Stimulated activated CD4-positive, alpha-beta T cell treated with anti-CD3 and anti-CD28 coated beads, TNF-alpha, amount 100 ng/mL, for 1 hour (primary cell): ENCODE results near the gene SNAP23.

Experiments used
- DNase-seq, 3 donors: peaks; one replicate each; pipeline ENCODE4 v3.0.0-alpha.2; 2020; ENCODE audit warnings: low read depth in 3 of 3, low spot score in 1 of 3

The SNAP23 gene

GRCh38 chr15:42495361-42496212 is at the start of gene SNAP23:
Gene SNAP23 (plus strand): TSS chr15:42495634. CDS start chr15:42511847, 16,213 bp downstream.
- DNase-seq, result peak; percentile 35 to 62 (median 61)

- no peak for DNase-seq
These were observed 47.8 kb upstream of the SNAP23 start for GRCh38 chr15:42447599-42447998.

GRCh38 chr15:42448281-42448680 is 47.2 kb upstream of the SNAP23 start:
- no peak for DNase-seq

GRCh38 chr15:42449770-42450424 is 45.5 kb upstream of the SNAP23 start:
- no peak for DNase-seq

GRCh38 chr15:42450425-42450790 is 45.0 kb upstream of the SNAP23 start:
- no peak for DNase-seq

- no peak for DNase-seq
These were observed 41.6 kb upstream of the SNAP23 start for GRCh38 chr15:42453826-42454225.

GRCh38 chr15:42456531-42456930 is 38.9 kb upstream of the SNAP23 start:
- no peak for DNase-seq

- no peak for DNase-seq
These were observed 38.5 kb upstream of the SNAP23 start for GRCh38 chr15:42456971-42457370.

GRCh38 chr15:42457445-42458442 is 37.7 kb upstream of the SNAP23 start:
- no peak for DNase-seq

- DNase-seq, result no peak
These were observed 34.2 kb upstream of the SNAP23 start for GRCh38 chr15:42461261-42461660.

GRCh38 chr15:42465520-42466259 is 29.7 kb upstream of the SNAP23 start:
- no peak for DNase-seq

GRCh38 chr15:42471002-42471401 is 24.4 kb upstream of the SNAP23 start:
- DNase-seq, result no peak

GRCh38 chr15:42474827-42475226 is 20.6 kb upstream of the SNAP23 start:
- no peak for DNase-seq

GRCh38 chr15:42482701-42483100 is 12.7 kb upstream of the SNAP23 start:
- no peak for DNase-seq

- no peak for DNase-seq
These were observed 11.8 kb upstream of the SNAP23 start for GRCh38 chr15:42483677-42484076.

- DNase-seq, result no peak
These were observed 5.2 kb upstream of the SNAP23 start for GRCh38 chr15:42490291-42490670.

GRCh38 chr15:42490671-42491538 is 4.5 kb upstream of the SNAP23 start, which contains the start of gene ZNF106:
Gene ZNF106 (minus strand): TSS chr15:42491141. CDS start chr15:42472289, 18,852 bp downstream.
- DNase-seq, result peak; percentile 74 to 76 (median 76)

- DNase-seq, result no peak
These were observed 3.8 kb upstream of the SNAP23 start for GRCh38 chr15:42491539-42492225.

GRCh38 chr15:42493679-42494078 is 1.8 kb upstream of the SNAP23 start:
- no peak for DNase-seq
